ENCODE measurements around the gene MIF. TPM values are rescaled to one million over a fixed set of nuclear protein-coding genes. Genes with fewer than 3 reads are reported as not detected.

MIF gene
- total RNA-seq, 1 experiment from 2014 or later: 957 TPM

GRCh38 chr22:23909296-23909898, 15.2 kb downstream of the MIF start:
- Histone ChIP-seq H2AFZ (ENCODE audit: low read length) (no peak overlapping the region), H3K9ac (ENCODE audit: low read length) (no peak overlapping the region), H3F3A (ENCODE audit: low read length, unreplicated experiment) (no peaks in the 10 kb centered on the region), H3K27me3 (ENCODE audit: low read length) (no peaks in the 10 kb centered on the region), H3K36me3 (ENCODE audit: low read depth, low read length) (no peaks in the 10 kb centered on the region), H3K4me3 (ENCODE audit: low read length) (no peak overlapping the region), H3K4me1 (ENCODE audit: insufficient read depth, low read length) (peaks cover 10% of the 10 kb centered on the region; the same call in 1 of the 2 replicates), H3K4me2 (ENCODE audit: low read length) (no peak overlapping the region), H3K9me2 (replicated peaks; ENCODE audit: low read length) (no peaks in the 10 kb centered on the region), H4K20me1 (ENCODE audit: low read length) (no peaks in the 10 kb centered on the region), H3K79me2 (ENCODE audit: low read length) (no peaks in the 10 kb centered on the region), H3K9me3 (ENCODE audit: low read length) (no peaks in the 10 kb centered on the region), H3K27ac (ENCODE audit: low read length) (no peak overlapping the region)
- ChIA-PET POLR2A (ENCODE audit: unreplicated experiment) (no interaction called here), CTCF (no interaction called here)
- ATAC-seq (no peak), DNase-seq (no peak)
- BruUV-seq (replicated peaks): no TSS peak
- TF ChIP-seq CTCF (conservative IDR thresholded peaks at IDR 0.05; ENCODE audit: low read depth, low read length) (no peak), EZH2 (IDR thresholded peaks at IDR 0.05; ENCODE audit: low read length, unreplicated experiment) (no peak), EZH2phosphoT487 (IDR thresholded peaks at IDR 0.05; ENCODE audit: borderline replicate concordance, low read length) (no peak)
- intact Hi-C loops (cut with micrococcal nuclease): no loop called here

DNA sequence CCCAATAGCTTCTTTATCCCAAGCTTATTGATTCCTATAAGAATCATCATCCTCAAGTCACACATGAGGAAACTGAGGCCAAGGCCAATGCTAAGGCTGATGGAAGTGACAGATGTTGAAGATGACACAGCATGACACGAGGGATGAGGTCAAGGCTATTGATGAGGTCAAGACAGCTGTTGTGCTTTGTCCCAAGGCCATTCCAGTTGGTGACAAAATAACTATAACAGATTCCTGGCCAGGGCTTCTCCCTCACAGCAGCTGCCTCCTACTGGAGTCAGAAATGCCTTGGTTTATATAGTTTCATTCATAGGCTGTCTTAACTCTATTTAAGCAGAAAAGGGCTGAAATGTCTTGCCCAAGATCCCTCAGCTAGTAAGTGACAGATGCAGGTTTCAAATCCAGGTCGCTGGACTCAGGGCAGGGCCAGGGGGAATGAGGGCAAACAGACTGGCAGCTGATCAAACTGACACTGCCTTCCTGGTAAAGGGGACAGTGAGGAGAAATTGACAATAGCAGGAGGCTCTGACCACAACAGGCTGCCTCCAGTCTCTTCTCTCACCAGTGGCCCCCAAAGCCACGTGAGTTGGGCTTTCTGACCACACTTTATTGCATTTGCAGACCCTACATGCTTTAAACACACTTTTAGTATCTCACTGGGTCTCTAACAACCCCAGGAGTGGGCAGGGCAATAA, 16.5 kb downstream of the MIF start:
- no peak for DNase-seq
- POLR2A ChIA-PET (ENCODE audit: unreplicated experiment): no interaction called here
- BruUV-seq (replicated peaks): no TSS peak

More for the DNA sequence above, 16.5 kb downstream of the MIF start:
- H3K4me2 ChIP-seq (ENCODE audit: low read length): no peak overlapping the region
- H2AFZ ChIP-seq (ENCODE audit: low read length): no peak overlapping the region
- no peaks in the 10 kb centered on the region for H3K9me2 ChIP-seq (replicated peaks; ENCODE audit: low read length)
- intact Hi-C loops (cut with micrococcal nuclease): no loop called here
- no peaks in the 10 kb centered on the region for H3F3A ChIP-seq (ENCODE audit: low read length, unreplicated experiment)
- TF ChIP-seq EZH2phosphoT487 (IDR thresholded peaks at IDR 0.05; ENCODE audit: borderline replicate concordance, low read length) (no peak), CTCF (conservative IDR thresholded peaks at IDR 0.05; ENCODE audit: low read depth, low read length) (no peak)
- no peaks in the 10 kb centered on the region for H3K27me3 ChIP-seq (ENCODE audit: low read length)
- no peaks in the 10 kb centered on the region for H3K36me3 ChIP-seq (ENCODE audit: low read depth, low read length)
- no peaks in the 10 kb centered on the region for H3K9me3 ChIP-seq (ENCODE audit: low read length)
- no peaks in the 10 kb centered on the region for H3K79me2 ChIP-seq (ENCODE audit: low read length)
- no peaks in the 10 kb centered on the region for H4K20me1 ChIP-seq (ENCODE audit: low read length)
- H3K4me3 ChIP-seq (ENCODE audit: low read length): no peak overlapping the region
- H3K4me1 ChIP-seq (ENCODE audit: insufficient read depth, low read length): peaks cover 12% of the 10 kb centered on the region; the same call in 1 of the 2 replicates
- CTCF ChIA-PET: no interaction called here
- ATAC-seq: no peak
- no peak overlapping the region for H3K27ac ChIP-seq (ENCODE audit: low read length)
- no peak overlapping the region for H3K9ac ChIP-seq (ENCODE audit: low read length)

Measured in PC-3 (cell line).